Adrenal gland (tissue), 12 donors: Measurements from ENCODE around the gene CYB5A. TPM values are rescaled to one million over a fixed set of nuclear protein-coding genes. Genes with fewer than 3 reads are reported as not detected.

Source experiments
- DNase-seq, 7 donors: peaks; one replicate each; pipeline ENCODE4 v3.0.0-alpha.2; 2019 to 2020
- H3K27ac ChIP-seq, 5 donors: fragments of 200-600 bp; sonication (generic) in 4 of 5; 1 replicate in 3 of 5; 2 replicates in 2 of 5; pipeline versions ENCODE4 v1.5.1 to v1.8.0; 2016 to 2020; ENCODE audit warnings: mild to moderate bottlenecking in 1 of 5
- H3K27me3 ChIP-seq: fragments of 200-600 bp; 2 replicates; pipeline ENCODE4 v1.8.0; 2021
- H3K36me3 ChIP-seq, 2 donors: fragments of 200-600 bp; replicated peaks in 1 of 2; 1 replicate in 1 of 2; 2 replicates in 1 of 2; pipeline versions ENCODE4 v1.5.1 to v1.8.0; 2018 to 2022
- H3K4me1 ChIP-seq, 2 donors: fragments of 200-600 bp; replicated peaks in 1 of 2; 1 replicate in 1 of 2; 2 replicates in 1 of 2; pipeline versions ENCODE4 v1.5.1 to v1.8.0; 2018 to 2021
- H3K4me3 ChIP-seq, 4 donors: fragments of 200-600 bp; sonication (generic) in 3 of 4; one replicate each; pipeline ENCODE4 v1.5.1; 2016 to 2018
- H3K9me3 ChIP-seq, 3 donors: fragments of 200-600 bp; sonication (generic) in 1 of 3; replicated peaks in 1 of 3; 1 replicate in 2 of 3; 2 replicates in 1 of 3; pipeline versions ENCODE4 v1.5.1 to v1.8.0; 2016 to 2021
- POLR2A ChIP-seq, 2 donors: fragments of 450-650 bp; IDR thresholded peaks; one replicate each; pipeline ENCODE4 v1.6.1; 2017; ENCODE audit warnings: antibody characterized with exemption in 2 of 2, mild to moderate bottlenecking in 2 of 2, moderate library complexity in 1 of 2
- WGBS, 4 donors: extraction: QIAGEN DNeasy Blood & Tissue Kit in 2 of 4; methylation state at CpG; one replicate each; pipeline versions ENCODE4 v1.1.5 to v1.1.7; 2013 to 2017; 5-methylcytosine and 5-hydroxymethylcytosine counted together
- intact Hi-C, 2 donors: fragments of 100-400 bp; cut with DNase I; formaldehyde crosslinking; loops; one replicate each; pipeline versions ENCODE4 v1.14.1 to v1.15.0; 2022 to 2023
- polyA plus RNA-seq, 3 donors: library from polyadenylated mRNA; stranded (reverse); fragments of 200-250 nt in 2 of 3; fragments of 350-450 nt in 1 of 3; fragmentation: Illumina TruSeq in 1 of 3; extraction: RNeasy Lipid Tissue Mini Kit (QIAGEN cat#74804) in 1 of 3; gene quantifications; one replicate each; pipeline ENCODE4 v1.2.3, GENCODE V29; 2013 to 2014
- total RNA-seq, 9 donors: library from RNA; depleted of rRNA in 4 of 9; stranded (reverse); fragments of >200 nt in 4 of 9; fragments of 120-200 nt in 1 of 9; fragmentation: NEBNext Ultra II Directional in 1 of 9; extraction: Animal tissue kit (Norgen Biotek cat#: 25700) in 1 of 9; gene quantifications; one replicate each; pipeline versions ENCODE4 v1.1.0 to v1.2.4, GENCODE V29; 2013 to 2023
- TF ChIP-seq, protein P1 (sequence below), 6 experiments: fragments of 450-650 bp in 4 of 6; fragments of 200-600 bp in 2 of 6; sonication (generic) in 1 of 6; IDR thresholded peaks; 1 replicate in 5 of 6; 2 replicates in 1 of 6; pipeline versions ENCODE4 v1.5.1 to v1.8.0; 2016 to 2021; ENCODE audit warnings: antibody characterized with exemption in 6 of 6, mild to moderate bottlenecking in 2 of 6, moderate library complexity in 1 of 6
- donor health status: healthy with polysubstance abuse.
- donor health status: Bipolar disorder and iron deficiency.
- donor health status: DM: yes; HTN: yes; CAD: no.
- donor health status: DM: no; HTN: no; CAD: no.
- donor health status: DM: no; HTN: no; CAD: no.
- donor health status: DM: yes; HTN: yes; CAD: no.

CYB5A gene
- total and polyA plus RNA-seq, 12 donors = 62.0 to 286 (median 130) TPM

DNA sequence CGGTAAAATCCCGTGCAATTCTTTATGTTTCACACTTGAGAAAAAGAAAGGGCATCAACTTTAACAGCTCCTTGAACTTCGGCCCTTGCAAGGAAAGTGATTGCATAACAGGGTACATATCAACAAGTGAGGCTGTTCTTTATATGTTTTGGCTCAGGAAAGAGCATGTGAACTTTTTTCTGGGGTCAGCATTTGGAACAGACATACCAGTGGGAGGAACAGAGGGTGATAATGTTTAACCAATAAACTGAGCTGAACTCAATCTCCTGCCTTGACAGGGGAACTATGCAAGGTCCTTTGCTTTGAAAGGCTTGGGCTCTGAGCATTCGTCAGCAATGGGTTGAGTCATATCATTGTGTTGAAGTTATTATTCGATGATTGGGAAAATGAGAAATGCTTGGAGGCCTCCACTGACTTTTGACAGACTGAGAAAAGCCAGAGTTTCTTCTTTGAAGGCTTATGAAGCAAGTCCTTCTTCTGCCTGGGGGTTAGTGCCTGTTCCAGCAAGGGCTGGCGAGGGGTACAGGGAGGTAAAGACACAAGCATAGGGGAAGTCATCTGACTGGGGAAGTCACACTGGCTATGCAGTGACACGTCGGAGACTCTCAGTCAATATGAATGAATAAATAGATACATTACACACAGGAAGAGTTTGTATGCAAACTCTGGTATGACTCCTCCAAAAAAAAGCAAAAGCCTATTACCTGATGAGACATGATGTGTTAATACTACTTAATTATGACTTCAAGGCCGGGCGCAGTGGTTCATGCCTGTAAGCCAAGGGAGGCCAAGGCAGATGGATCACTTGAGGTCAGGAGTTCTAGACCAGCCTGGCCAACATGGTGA lies 57.2 kb downstream of the CYB5A start:
- DNase-seq = peak; percentile 29 to 72 (median 52)
- no peak for TF ChIP-seq POLR2A (IDR thresholded peaks at IDR 0.05)
- TF ChIP-seq, protein P1, sequence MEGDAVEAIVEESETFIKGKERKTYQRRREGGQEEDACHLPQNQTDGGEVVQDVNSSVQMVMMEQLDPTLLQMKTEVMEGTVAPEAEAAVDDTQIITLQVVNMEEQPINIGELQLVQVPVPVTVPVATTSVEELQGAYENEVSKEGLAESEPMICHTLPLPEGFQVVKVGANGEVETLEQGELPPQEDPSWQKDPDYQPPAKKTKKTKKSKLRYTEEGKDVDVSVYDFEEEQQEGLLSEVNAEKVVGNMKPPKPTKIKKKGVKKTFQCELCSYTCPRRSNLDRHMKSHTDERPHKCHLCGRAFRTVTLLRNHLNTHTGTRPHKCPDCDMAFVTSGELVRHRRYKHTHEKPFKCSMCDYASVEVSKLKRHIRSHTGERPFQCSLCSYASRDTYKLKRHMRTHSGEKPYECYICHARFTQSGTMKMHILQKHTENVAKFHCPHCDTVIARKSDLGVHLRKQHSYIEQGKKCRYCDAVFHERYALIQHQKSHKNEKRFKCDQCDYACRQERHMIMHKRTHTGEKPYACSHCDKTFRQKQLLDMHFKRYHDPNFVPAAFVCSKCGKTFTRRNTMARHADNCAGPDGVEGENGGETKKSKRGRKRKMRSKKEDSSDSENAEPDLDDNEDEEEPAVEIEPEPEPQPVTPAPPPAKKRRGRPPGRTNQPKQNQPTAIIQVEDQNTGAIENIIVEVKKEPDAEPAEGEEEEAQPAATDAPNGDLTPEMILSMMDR (IDR thresholded peaks at IDR 0.05) = no peak
- peaks cover 2% of the 10 kb centered on the region for H3K27me3 ChIP-seq
- WGBS, 4 donors = 47 to 56% (median 51%) methylated on average over 10 of the region's 10 CpGs
- H3K27ac ChIP-seq = peak overlapping the region in 4 of 5 donors; percentile 9 to 57 (median 34)
- H3K36me3 ChIP-seq = no peaks in the 10 kb centered on the region
- no peak overlapping the region for H3K4me3 ChIP-seq
- H3K9me3 ChIP-seq = no peaks in the 10 kb centered on the region
- intact Hi-C loops = no loop called here
- peaks cover 0 to 11% of the 10 kb centered on the region in 2 donors for H3K4me1 ChIP-seq

DNA sequence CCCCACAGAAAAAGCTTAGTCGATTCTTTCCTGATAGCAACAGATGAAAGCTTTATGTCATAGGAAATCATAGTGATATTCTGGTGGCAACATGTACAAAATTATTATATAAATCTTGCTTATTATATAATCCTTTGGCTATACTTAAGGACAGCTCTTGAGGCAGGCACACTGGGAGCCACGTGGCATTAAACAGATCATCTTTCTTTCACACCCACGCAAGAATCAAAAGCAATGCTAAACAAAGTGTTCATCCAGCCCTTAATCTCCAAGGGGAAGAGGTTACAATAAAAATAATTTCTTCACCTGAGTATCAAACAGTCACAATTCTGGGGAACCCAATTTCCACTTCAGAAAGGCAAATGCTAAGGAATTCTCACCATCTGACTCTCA lies 57.8 kb downstream of the CYB5A start:
- H3K27ac ChIP-seq = peak overlapping the region in 2 of 5 donors; percentile 40 to 57
- peak in 1 of 7 donors; percentile 17 for DNase-seq
- no peaks in the 10 kb centered on the region for H3K36me3 ChIP-seq
- peaks cover 0 to 11% of the 10 kb centered on the region in 2 donors for H3K4me1 ChIP-seq
- H3K27me3 ChIP-seq = no peaks in the 10 kb centered on the region
- H3K9me3 ChIP-seq = no peaks in the 10 kb centered on the region
- no peak overlapping the region for H3K4me3 ChIP-seq
- WGBS, 4 donors = 37 to 53% (median 48%) methylated on average over 3 of the region's 3 CpGs
- intact Hi-C loops = no loop called here
- no peak for TF ChIP-seq POLR2A (IDR thresholded peaks at IDR 0.05)
- TF ChIP-seq, protein P1 (IDR thresholded peaks at IDR 0.05) = no peak

DNA sequence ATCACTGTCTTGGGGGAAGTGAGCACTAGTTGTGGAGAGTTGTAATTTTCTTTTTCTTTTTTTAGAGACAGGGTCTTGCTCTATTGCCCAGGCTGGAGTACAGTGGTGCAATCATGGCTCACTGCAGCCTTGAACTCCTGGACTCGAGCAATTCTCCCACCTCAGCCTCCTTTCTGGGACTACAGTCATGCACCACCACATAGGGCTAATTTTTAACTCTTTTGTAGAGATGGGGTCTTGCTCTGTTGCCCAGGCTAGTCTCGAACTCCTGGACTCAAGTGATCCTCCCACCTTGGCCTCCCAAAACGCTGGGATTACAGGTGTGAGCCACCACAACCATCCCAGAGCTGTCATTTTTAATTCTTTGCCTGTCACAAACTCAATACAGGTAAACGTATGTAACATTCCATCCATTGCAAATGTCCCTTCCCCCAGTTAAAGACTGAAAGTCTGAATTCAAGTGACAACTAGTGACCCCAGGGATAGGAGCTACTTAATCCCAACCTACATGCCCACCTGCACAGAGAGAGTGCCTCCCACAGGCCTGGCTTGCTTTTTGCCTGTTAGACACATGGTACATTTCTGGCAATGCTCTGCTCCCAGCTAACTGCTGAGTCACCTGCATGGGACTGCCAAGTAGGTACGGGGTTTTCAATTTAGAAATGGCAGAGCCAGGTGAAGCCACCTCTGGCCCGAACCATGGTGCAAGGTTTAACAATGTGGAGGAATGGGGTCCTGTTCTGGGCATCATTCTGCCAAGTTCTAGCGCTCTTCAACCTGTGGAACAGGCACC lies 60.6 kb downstream of the CYB5A start:
- peak in 2 of 7 donors; percentile 16 to 29 for DNase-seq
- no peaks in the 10 kb centered on the region for H3K9me3 ChIP-seq
- WGBS, 4 donors = 71 to 82% (median 80%) methylated on average over 6 to 7 of the region's 7 CpGs
- TF ChIP-seq, protein P1 (IDR thresholded peaks at IDR 0.05) = no peak
- TF ChIP-seq POLR2A (IDR thresholded peaks at IDR 0.05) = no peak
- no peaks in the 10 kb centered on the region for H3K27me3 ChIP-seq
- H3K36me3 ChIP-seq = no peaks in the 10 kb centered on the region
- no peak overlapping the region for H3K27ac ChIP-seq
- no peak overlapping the region for H3K4me3 ChIP-seq
- intact Hi-C loops = no loop called here
- H3K4me1 ChIP-seq = peaks cover 0 to 13% of the 10 kb centered on the region in 2 donors

DNA sequence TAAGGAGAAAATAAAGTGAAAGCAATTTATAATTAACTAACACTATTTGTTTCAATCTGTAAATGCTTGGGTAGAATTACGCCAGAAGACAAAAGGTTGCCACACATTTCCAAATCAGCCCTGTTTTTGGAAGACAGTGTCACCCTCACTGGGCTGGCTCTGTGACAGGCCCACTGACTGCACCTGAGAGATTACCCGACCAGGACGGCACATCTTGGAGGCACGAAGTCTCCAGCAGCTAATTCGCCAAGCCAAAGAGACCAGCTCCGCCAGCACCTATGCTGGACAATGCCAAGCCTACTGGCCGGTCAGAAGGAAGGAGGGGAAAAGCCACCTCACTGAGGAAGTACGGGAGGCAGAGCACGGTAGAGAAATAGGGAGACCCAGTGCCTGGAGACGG lies 61.9 kb downstream of the CYB5A start:
- H3K4me1 ChIP-seq = peaks cover 0 to 19% of the 10 kb centered on the region in 2 donors
- H3K27ac ChIP-seq = no peak overlapping the region
- intact Hi-C loops = no loop called here
- H3K36me3 ChIP-seq = no peaks in the 10 kb centered on the region
- DNase-seq = peak in 1 of 7 donors; percentile 37
- H3K4me3 ChIP-seq = no peak overlapping the region
- 87 to 94% (median 89%) methylated on average over 7 to 10 of the region's 10 CpGs for WGBS, 4 donors
- H3K9me3 ChIP-seq = no peaks in the 10 kb centered on the region
- no peak for TF ChIP-seq POLR2A (IDR thresholded peaks at IDR 0.05)
- TF ChIP-seq, protein P1 (IDR thresholded peaks at IDR 0.05) = no peak
- no peaks in the 10 kb centered on the region for H3K27me3 ChIP-seq
